Kidney (tissue), 14 donors: ENCODE results near the gene ZNF318. TPM values are rescaled to one million over a fixed set of nuclear protein-coding genes. Genes with fewer than 3 reads are reported as not detected.
"Not testable (repeated sequence)": the region's sequence is repeated elsewhere in the genome, so short reads cannot be mapped to it uniquely, and the experiment has no call there.

Experiments used
- DNase-seq, 5 donors: peaks; one replicate each; pipeline ENCODE4 v3.0.0-alpha.2; 2013 to 2020
- FAIRE-seq: peaks from 2 replicates; lab custom pipeline; 2012; peaks lifted over from hg19 to GRCh38; lab: Jason Lieb, UNC
- H3K27ac ChIP-seq, 2 donors: one replicate each; pipeline ENCODE4 v1.7.0; 2013; ENCODE audit warnings: low read depth in 2 of 2, low read length in 2 of 2, inconsistent platforms in 1 of 2
- H3K27me3 ChIP-seq: one replicate; pipeline ENCODE4 v1.7.1; 2013; ENCODE audit warnings: low read length, inconsistent platforms; ENCODE audit not compliant: control insufficient read depth, insufficient read depth
- H3K36me3 ChIP-seq, 3 donors: one replicate each; pipeline versions ENCODE4 v1.7.0 to v1.7.1; 2013; ENCODE audit warnings: low read length in 3 of 3, control low read depth in 1 of 3, inconsistent platforms in 1 of 3; ENCODE audit not compliant: insufficient read depth in 3 of 3, control insufficient read depth in 2 of 3
- H3K4me1 ChIP-seq, 3 donors: one replicate each; pipeline versions ENCODE4 v1.7.0 to v1.7.1; 2013; ENCODE audit warnings: low read length in 3 of 3, inconsistent platforms in 1 of 3, low read depth in 1 of 3; ENCODE audit not compliant: control insufficient read depth in 2 of 3, insufficient read depth in 2 of 3
- H3K4me3 ChIP-seq, 3 donors: one replicate each; pipeline versions ENCODE4 v1.7.0 to v1.8.1; 2013; ENCODE audit warnings: low read length in 3 of 3, control low read depth in 1 of 3, inconsistent platforms in 1 of 3
- H3K9ac ChIP-seq, 3 donors: one replicate each; pipeline versions ENCODE4 v1.7.0 to v1.7.1; 2013; ENCODE audit warnings: low read length in 3 of 3, control low read depth in 1 of 3, inconsistent platforms in 1 of 3
- H3K9me3 ChIP-seq, 3 donors: one replicate each; pipeline versions ENCODE4 v1.7.0 to v1.7.1; 2013; ENCODE audit warnings: low read length in 3 of 3, control low read depth in 1 of 3, inconsistent platforms in 1 of 3; ENCODE audit not compliant: control insufficient read depth in 2 of 3, insufficient read depth in 1 of 3
- intact Hi-C: fragments of 100-400 bp; cut with DNase I; formaldehyde crosslinking; loops from one replicate; pipeline ENCODE4 v1.11.1; 2022
- polyA plus RNA-seq: library from polyadenylated mRNA; stranded (reverse); fragments of 350-450 nt; fragmentation: Illumina TruSeq; extraction: RNeasy Lipid Tissue Mini Kit (QIAGEN cat#74804); gene quantifications from one replicate; pipeline ENCODE4 v1.2.3, GENCODE V29; 2014; ENCODE audit warnings: low read depth, low replicate concordance; ENCODE audit not compliant: insufficient read depth
- total RNA-seq: library from RNA; stranded (reverse); fragmentation: NEBNext Ultra II Directional; extraction: Animal tissue kit (Norgen Biotek cat#: 25700); gene quantifications from one replicate; pipeline ENCODE4 v1.2.1, GENCODE V29; 2021
- TF ChIP-seq, protein P1 (sequence below): IDR thresholded peaks from 3 replicates; pipeline ENCODE4 v1.5.1; 2012; ENCODE audit warnings: mild to moderate bottlenecking, moderate library complexity, borderline replicate concordance; ENCODE audit not compliant: insufficient read depth; ENCODE audit errors: extremely low read depth
- donor health status: control.
- donor health status: control.
- donor health status: control.
- donor health status: control.
- donor health status: control.
- donor health status: DM: yes; HTN: yes; CAD: no.
- donor health status: Normal renal cell carcinoma (clear cell type).

Gene ZNF318
- total and polyA plus RNA-seq, 2 donors from 2014 or later: 5.5 to 13.9 TPM

DNA sequence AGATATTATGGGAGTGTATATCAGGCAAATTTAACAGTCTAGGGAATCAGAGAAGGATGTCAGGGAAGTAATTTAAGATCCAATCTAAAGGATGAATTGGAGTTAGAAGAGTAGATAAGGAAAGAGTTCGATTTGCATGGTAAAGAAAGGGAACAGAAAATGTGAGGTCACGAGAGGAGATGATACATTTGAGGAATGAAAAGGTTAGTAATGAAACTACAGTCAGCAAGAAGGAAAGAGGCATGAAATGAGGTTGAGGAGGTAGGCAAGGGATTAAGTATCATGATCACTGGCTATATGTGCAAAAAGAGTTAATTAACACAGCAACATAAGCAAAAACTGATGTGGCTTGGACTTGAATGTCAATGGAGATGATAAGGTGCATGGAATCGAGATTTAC, 22.4 kb downstream of the ZNF318 start:
- TF ChIP-seq, protein P1, sequence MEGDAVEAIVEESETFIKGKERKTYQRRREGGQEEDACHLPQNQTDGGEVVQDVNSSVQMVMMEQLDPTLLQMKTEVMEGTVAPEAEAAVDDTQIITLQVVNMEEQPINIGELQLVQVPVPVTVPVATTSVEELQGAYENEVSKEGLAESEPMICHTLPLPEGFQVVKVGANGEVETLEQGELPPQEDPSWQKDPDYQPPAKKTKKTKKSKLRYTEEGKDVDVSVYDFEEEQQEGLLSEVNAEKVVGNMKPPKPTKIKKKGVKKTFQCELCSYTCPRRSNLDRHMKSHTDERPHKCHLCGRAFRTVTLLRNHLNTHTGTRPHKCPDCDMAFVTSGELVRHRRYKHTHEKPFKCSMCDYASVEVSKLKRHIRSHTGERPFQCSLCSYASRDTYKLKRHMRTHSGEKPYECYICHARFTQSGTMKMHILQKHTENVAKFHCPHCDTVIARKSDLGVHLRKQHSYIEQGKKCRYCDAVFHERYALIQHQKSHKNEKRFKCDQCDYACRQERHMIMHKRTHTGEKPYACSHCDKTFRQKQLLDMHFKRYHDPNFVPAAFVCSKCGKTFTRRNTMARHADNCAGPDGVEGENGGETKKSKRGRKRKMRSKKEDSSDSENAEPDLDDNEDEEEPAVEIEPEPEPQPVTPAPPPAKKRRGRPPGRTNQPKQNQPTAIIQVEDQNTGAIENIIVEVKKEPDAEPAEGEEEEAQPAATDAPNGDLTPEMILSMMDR: no peak
- intact Hi-C loops: no loop called here
- FAIRE-seq: no peak
- H3K4me3 ChIP-seq: no peak overlapping the region
- no peaks in the 10 kb centered on the region for H3K27me3 ChIP-seq
- no peaks in the 10 kb centered on the region for H3K9me3 ChIP-seq
- H3K9ac ChIP-seq: no peak overlapping the region
- H3K4me1 ChIP-seq: no peaks in the 10 kb centered on the region
- no peak for DNase-seq
- H3K27ac ChIP-seq: no peak overlapping the region
- H3K36me3 ChIP-seq: peaks cover 10 to 35% (median 21%) of the 10 kb centered on the region in 3 donors

GRCh38 chr6:43346243-43346642, 23.2 kb downstream of the ZNF318 start:
- H3K27ac ChIP-seq, DNase-seq, H3K27me3 ChIP-seq, H3K9me3 ChIP-seq, H3K9ac ChIP-seq, H3K4me3 ChIP-seq, FAIRE-seq, H3K4me1 ChIP-seq, intact Hi-C loops: not testable (repeated sequence)
- H3K36me3 ChIP-seq: peaks cover 14 to 41% (median 25%) of the 10 kb centered on the region in 3 donors

DNA sequence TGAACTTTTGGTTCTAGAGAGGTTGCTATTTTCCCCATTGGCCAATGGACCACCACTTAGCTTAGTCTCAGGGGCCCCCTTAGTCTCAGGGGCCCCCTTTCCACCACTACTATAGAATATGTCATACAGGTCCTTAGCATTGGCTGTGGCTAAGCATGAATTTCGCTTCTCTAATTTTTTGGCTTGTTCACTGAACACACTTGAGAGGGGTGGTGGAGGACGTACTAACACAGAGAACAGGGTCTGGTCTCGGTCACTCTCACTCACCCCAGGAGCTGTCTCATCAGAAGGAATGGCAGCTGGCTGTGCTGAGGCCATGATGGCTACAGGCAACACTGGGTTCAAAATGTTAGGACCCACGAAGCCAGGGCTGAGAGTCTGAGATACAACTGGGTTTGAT, 30.3 kb downstream of the ZNF318 start:
- Histone ChIP-seq H3K9ac (no peak overlapping the region), H3K27me3 (no peaks in the 10 kb centered on the region), H3K4me3 (no peak overlapping the region), H3K27ac (no peak overlapping the region), H3K9me3 (no peaks in the 10 kb centered on the region), H3K36me3 (peaks cover 16 to 60% (median 28%) of the 10 kb centered on the region in 3 donors), H3K4me1 (no peaks in the 10 kb centered on the region)
- intact Hi-C loops: loop anchor here (10.0 kb wide), 1 partner anchor 74 kb away; no protein-coding TSS in a partner anchor
- TF ChIP-seq, protein P1: no peak
- FAIRE-seq (no peak), DNase-seq (no peak)

DNA sequence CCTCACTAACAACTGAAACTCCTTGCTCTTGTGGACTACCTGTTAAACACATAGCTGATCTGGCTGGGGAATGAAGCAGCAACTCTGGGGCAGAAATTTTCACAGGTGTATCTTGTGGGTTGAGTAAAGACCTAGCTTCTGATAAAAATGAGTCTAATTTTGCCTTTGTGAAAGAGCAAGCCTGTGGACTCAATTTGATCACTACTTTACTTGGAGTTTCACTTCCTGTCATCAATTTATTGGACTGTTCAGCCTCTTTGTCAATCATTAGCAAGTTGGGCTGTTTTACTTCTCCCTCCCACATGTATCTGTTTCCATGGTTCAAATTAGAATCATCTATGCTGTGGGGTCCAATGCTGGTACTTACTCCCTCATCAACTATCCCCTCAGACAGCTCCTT, 31.2 kb downstream of the ZNF318 start:
- Histone ChIP-seq H3K36me3 (peaks cover 16 to 56% (median 28%) of the 10 kb centered on the region in 3 donors), H3K9ac (no peak overlapping the region), H3K27me3 (no peaks in the 10 kb centered on the region), H3K27ac (no peak overlapping the region), H3K4me3 (no peak overlapping the region), H3K9me3 (no peaks in the 10 kb centered on the region), H3K4me1 (no peaks in the 10 kb centered on the region)
- TF ChIP-seq, protein P1: no peak
- intact Hi-C loops: loop anchor here (10.0 kb wide), 1 partner anchor 73 kb away; no protein-coding TSS in a partner anchor
- no peak for DNase-seq
- no peak for FAIRE-seq
